CD4-positive, alpha-beta memory T cell (primary cell): ENCODE data around the gene BAG3. TPM values are rescaled to one million over a fixed set of nuclear protein-coding genes. Genes with fewer than 3 reads are reported as not detected.
A peak's percentile ranks its signal among the peaks of the same experiment; 100 is the strongest.

ENCODE experiments used
- CTCF ChIA-PET: fragments of 350-600 bp; sonication (Branson Sonifier 250); formaldehyde crosslinking; loops from one replicate; lab custom pipeline; 2021; ENCODE audit warnings: inconsistent platforms; ENCODE audit not compliant: partially characterized antibody; lab: Charles Lee
- POLR2A ChIA-PET: fragments of 350-600 bp; sonication (Branson Sonifier 250); formaldehyde crosslinking; loops from one replicate; lab custom pipeline; 2021; ENCODE audit not compliant: partially characterized antibody; lab: Charles Lee
- DNase-seq, 5 donors: peaks; one replicate each; pipeline versions ENCODE4 v3.0.0 to v3.0.0-alpha.2; 2020 to 2022; ENCODE audit warnings: mixed read lengths in 1 of 5
- H3K27ac ChIP-seq: one replicate; pipeline ENCODE4 v1.7.0; 2013; ENCODE audit warnings: low read depth, low read length
- H3K27me3 ChIP-seq: 2 replicates; pipeline ENCODE4 v1.7.0; 2013; ENCODE audit warnings: mild to moderate bottlenecking, low read length, moderate library complexity; ENCODE audit not compliant: insufficient read depth
- H3K36me3 ChIP-seq: 2 replicates; pipeline ENCODE4 v1.7.0; 2013; ENCODE audit warnings: mild to moderate bottlenecking, low read length, moderate library complexity; ENCODE audit not compliant: insufficient read depth
- H3K4me1 ChIP-seq: 2 replicates; pipeline ENCODE4 v1.7.0; 2013; ENCODE audit warnings: mild to moderate bottlenecking, low read length, moderate library complexity; ENCODE audit not compliant: insufficient read depth
- H3K4me3 ChIP-seq, 2 donors: one replicate each; pipeline ENCODE4 v1.7.0; 2013; ENCODE audit warnings: low read length in 2 of 2, mild to moderate bottlenecking in 1 of 2
- H3K9me3 ChIP-seq, 2 donors: one replicate each; pipeline ENCODE4 v1.7.0; 2013; ENCODE audit warnings: low read length in 2 of 2, control low read depth in 1 of 2; ENCODE audit not compliant: control insufficient read depth in 1 of 2
- H3K27ac Mint-ChIP-seq, 7 donors: one replicate each; pipeline ENCODE4 v1.8.0; 2020 to 2021; ENCODE audit warnings: mixed read lengths in 7 of 7, mild to moderate bottlenecking in 6 of 7, inconsistent platforms in 3 of 7, moderate library complexity in 3 of 7
- H3K27me3 Mint-ChIP-seq, 2 donors: one replicate each; pipeline ENCODE4 v1.8.0; 2020 to 2021; ENCODE audit warnings: mixed read lengths in 2 of 2
- H3K36me3 Mint-ChIP-seq, 2 donors: one replicate each; pipeline ENCODE4 v1.8.0; 2020 to 2021; ENCODE audit warnings: mixed read lengths in 2 of 2, inconsistent platforms in 1 of 2, mild to moderate bottlenecking in 1 of 2
- H3K4me1 Mint-ChIP-seq, 4 donors: one replicate each; pipeline ENCODE4 v1.8.0; 2020 to 2021; ENCODE audit warnings: mixed read lengths in 4 of 4, mild to moderate bottlenecking in 1 of 4
- H3K4me3 Mint-ChIP-seq, 8 donors: one replicate each; pipeline ENCODE4 v1.8.0; 2020 to 2021; ENCODE audit warnings: mixed read lengths in 8 of 8, mild to moderate bottlenecking in 7 of 8, moderate library complexity in 6 of 8, inconsistent platforms in 3 of 8
- H3K9me3 Mint-ChIP-seq, 8 donors: one replicate each; pipeline ENCODE4 v1.8.0; 2020 to 2021; ENCODE audit warnings: mixed read lengths in 8 of 8, mild to moderate bottlenecking in 5 of 8, inconsistent platforms in 3 of 8, moderate library complexity in 1 of 8
- intact Hi-C: fragments of 100-400 bp; cut with micrococcal nuclease; formaldehyde crosslinking; loops from one replicate; pipeline ENCODE4 v1.15.1; 2023
- polyA plus RNA-seq, 2 donors: library from polyadenylated mRNA; unstranded; fragments of 300-500 nt; fragmentation: Illumina TruSeq; gene quantifications; one replicate each; pipeline ENCODE4 v1.2.3, GENCODE V29; 2021
- total RNA-seq, 2 experiments: library from RNA; stranded (reverse); gene quantifications; one replicate each; pipeline ENCODE4 v1.2.3, GENCODE V29; 2021

The BAG3 gene
- total and polyA plus RNA-seq, 4 experiments from 2014 or later, result 8.5 to 27.3 (median 21.2) TPM

DNA sequence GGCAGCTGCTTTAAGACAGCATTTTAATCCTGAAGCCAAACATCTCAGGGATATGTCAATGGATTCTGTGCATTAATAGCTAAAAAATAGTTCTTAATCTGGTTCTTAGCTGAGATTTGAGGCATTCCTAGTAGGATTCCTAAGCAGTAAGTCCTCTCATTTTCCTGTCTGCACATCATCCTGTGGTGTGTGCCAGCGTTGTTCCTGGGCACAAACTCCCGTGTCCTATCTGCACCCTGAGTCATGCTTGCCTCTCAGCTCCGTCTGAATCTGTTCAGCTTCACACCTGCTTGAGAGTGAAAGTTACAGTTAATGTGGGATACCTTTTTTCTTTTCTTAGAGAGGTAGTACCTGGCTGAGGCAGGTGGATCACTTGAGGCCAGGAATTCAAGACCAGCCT is 19.5 kb downstream of the BAG3 start:
- DNase-seq, result no peak

DNA sequence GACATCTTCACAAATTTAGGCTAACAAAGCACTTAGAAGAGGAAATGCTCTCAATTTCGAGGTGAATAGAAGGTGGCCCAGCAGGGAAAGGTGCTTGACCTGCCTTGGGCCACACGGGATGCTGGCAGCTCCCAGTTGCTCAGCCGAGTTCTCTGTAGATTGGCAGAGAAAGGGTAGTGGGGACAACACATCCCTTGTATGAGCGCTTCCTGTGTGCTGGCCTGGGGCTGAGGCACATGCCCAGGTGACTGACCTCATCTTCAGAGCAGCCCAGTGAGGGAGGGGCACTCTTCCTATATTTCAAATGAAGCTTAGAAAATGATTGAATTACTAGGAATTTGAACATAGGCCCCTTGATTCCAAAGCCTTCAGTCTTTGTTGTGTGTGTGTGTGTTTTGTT is 20.2 kb downstream of the BAG3 start:
- Mint-ChIP-seq H3K4me3 (no peak overlapping the region), H3K27me3 (no peaks in the 10 kb centered on the region), H3K4me1 (peaks cover 9 to 34% (median 10%) of the 10 kb centered on the region in 4 donors), H3K36me3 (peaks cover 37 to 64% of the 10 kb centered on the region in 2 donors), H3K9me3 (no peaks in the 10 kb centered on the region), H3K27ac (peak overlapping the region in 1 of 7 donors; percentile 32)
- intact Hi-C loops, result no loop called here
- H3K27me3 ChIP-seq, result no peaks in the 10 kb centered on the region
- H3K27ac ChIP-seq, result no peak overlapping the region
- peaks cover 46% of the 10 kb centered on the region for H3K36me3 ChIP-seq
- no peak for DNase-seq
- CTCF ChIA-PET, result interaction anchor here (1.3 to 1.5 kb wide), 2 partner anchors 10 to 15 kb away, joined by 6 to 7 read pairs; no protein-coding TSS in a partner anchor
- no peaks in the 10 kb centered on the region for H3K9me3 ChIP-seq
- no peak overlapping the region for H3K4me3 ChIP-seq
- POLR2A ChIA-PET, result no interaction called here
- H3K4me1 ChIP-seq, result no peaks in the 10 kb centered on the region

More for the DNA sequence above, 19.5 kb downstream of the BAG3 start:
- Histone ChIP-seq H3K4me1 (peaks cover 5% of the 10 kb centered on the region), H3K4me3 (no peak overlapping the region), H3K9me3 (no peaks in the 10 kb centered on the region), H3K27ac (no peak overlapping the region), H3K36me3 (peaks cover 46% of the 10 kb centered on the region), H3K27me3 (no peaks in the 10 kb centered on the region)
- H3K4me1 Mint-ChIP-seq, result peaks cover 14 to 41% (median 16%) of the 10 kb centered on the region in 4 donors
- intact Hi-C loops, result no loop called here
- H3K27me3 Mint-ChIP-seq, result no peaks in the 10 kb centered on the region
- H3K36me3 Mint-ChIP-seq, result peaks cover 34 to 59% of the 10 kb centered on the region in 2 donors
- H3K9me3 Mint-ChIP-seq, result no peaks in the 10 kb centered on the region
- ChIA-PET CTCF (interaction anchor here (1.3 to 1.5 kb wide), 2 partner anchors 11 to 16 kb away, joined by 6 to 7 read pairs; no protein-coding TSS in a partner anchor), POLR2A (interaction anchor here (1.3 kb wide), 1 partner anchor 20 kb away, joined by 3 read pairs; the partner anchor contains the start of gene BAG3)
- no peak overlapping the region for H3K4me3 Mint-ChIP-seq
- no peak overlapping the region for H3K27ac Mint-ChIP-seq

DNA sequence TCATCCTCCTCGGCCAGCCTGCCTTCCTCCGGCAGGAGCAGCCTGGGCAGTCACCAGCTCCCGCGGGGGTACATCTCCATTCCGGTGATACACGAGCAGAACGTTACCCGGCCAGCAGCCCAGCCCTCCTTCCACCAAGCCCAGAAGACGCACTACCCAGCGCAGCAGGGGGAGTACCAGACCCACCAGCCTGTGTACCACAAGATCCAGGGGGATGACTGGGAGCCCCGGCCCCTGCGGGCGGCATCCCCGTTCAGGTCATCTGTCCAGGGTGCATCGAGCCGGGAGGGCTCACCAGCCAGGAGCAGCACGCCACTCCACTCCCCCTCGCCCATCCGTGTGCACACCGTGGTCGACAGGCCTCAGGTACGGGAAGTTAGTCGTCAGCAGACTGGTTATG is 21.1 kb downstream of the BAG3 start:
- Histone ChIP-seq H3K4me1 (no peaks in the 10 kb centered on the region), H3K36me3 (peaks cover 46% of the 10 kb centered on the region), H3K27ac (no peak overlapping the region), H3K27me3 (no peaks in the 10 kb centered on the region), H3K4me3 (no peak overlapping the region), H3K9me3 (no peaks in the 10 kb centered on the region)
- intact Hi-C loops, result no loop called here
- Mint-ChIP-seq H3K4me3 (no peak overlapping the region), H3K27ac (peak overlapping the region in 2 of 7 donors; percentile 18 to 35), H3K27me3 (no peaks in the 10 kb centered on the region), H3K9me3 (no peaks in the 10 kb centered on the region), H3K4me1 (peaks cover 7 to 25% (median 8%) of the 10 kb centered on the region in 4 donors), H3K36me3 (peaks cover 46 to 73% of the 10 kb centered on the region in 2 donors)
- ChIA-PET POLR2A (no interaction called here), CTCF (no interaction called here)
- DNase-seq, result no peak

DNA sequence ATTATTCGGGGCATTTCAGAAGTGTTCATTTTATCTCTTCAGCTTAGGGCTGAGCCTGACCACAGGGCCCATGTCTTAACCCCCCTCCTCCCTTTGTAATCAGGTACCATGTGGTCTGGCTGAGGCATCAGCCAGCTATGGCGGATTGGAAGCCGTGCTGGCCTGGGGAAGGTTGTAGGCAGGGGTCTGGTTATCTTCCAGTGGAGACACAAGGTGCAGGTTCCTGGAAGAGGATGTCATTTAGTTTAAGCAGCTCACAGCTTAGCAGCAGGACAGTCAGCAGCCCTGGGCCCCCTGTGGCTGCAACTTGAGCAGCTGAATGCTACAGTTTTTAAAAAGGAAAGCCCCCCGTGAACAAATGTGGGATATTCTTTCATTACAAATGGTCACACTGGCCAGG is 22.1 kb downstream of the BAG3 start:
- H3K27me3 ChIP-seq, result no peaks in the 10 kb centered on the region
- peaks cover 46% of the 10 kb centered on the region for H3K36me3 ChIP-seq
- Mint-ChIP-seq H3K36me3 (peaks cover 49 to 78% of the 10 kb centered on the region in 2 donors), H3K27ac (peak overlapping the region in 2 of 7 donors; percentile 16 to 69), H3K27me3 (no peaks in the 10 kb centered on the region), H3K9me3 (no peaks in the 10 kb centered on the region), H3K4me1 (peaks cover 5 to 15% (median 6%) of the 10 kb centered on the region in 4 donors), H3K4me3 (no peak overlapping the region)
- no peak overlapping the region for H3K27ac ChIP-seq
- DNase-seq, result no peak
- no peaks in the 10 kb centered on the region for H3K9me3 ChIP-seq
- no peaks in the 10 kb centered on the region for H3K4me1 ChIP-seq
- ChIA-PET CTCF (interaction anchor here (2.9 kb wide), 1 partner anchor 13 kb away, joined by 16 read pairs; no protein-coding TSS in a partner anchor), POLR2A (no interaction called here)
- H3K4me3 ChIP-seq, result no peak overlapping the region
- intact Hi-C loops, result no loop called here

DNA sequence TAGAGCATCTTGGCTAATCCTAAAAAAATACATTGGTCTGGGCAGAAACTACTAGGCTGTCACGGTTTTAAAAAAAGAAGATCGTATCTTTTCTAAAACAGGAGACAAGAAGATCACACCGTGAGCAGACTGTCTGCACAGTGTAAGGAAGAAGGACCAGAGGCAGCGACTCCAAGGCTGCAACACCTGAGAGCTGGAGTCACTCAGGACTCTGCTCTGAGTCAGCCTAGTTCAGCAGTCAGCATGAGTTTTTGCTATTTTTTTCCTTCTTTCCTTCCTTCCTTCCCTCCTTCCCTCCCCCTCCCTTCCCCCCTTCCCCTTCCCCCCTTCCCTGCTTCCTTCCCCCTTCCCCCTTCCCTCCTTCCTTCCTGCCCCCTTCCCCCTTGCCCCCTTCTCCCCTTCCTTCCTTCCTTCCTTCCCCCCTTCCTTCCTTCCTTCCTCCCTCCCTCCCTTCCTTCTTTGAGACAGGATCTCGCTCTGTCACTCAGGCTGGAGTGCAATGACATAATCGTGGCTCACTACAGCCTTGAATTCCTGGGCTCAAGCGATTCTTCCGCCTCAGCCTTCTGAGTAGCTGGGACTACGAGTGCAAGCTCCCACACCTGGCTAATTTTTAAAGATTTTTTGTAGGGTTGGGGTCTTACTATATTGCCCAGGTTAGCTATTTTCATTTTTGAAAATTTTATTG is 24.4 kb downstream of the BAG3 start:
- intact Hi-C loops, result no loop called here
- H3K9me3 Mint-ChIP-seq, result no peaks in the 10 kb centered on the region
- Histone ChIP-seq H3K4me3 (no peak overlapping the region), H3K9me3 (no peaks in the 10 kb centered on the region), H3K4me1 (peaks cover 3% of the 10 kb centered on the region), H3K27ac (no peak overlapping the region), H3K36me3 (peaks cover 39% of the 10 kb centered on the region), H3K27me3 (no peaks in the 10 kb centered on the region)
- ChIA-PET CTCF (interaction anchor here (0.8 to 2.9 kb wide), 3 partner anchors 11 to 12 kb away, joined by 4 to 16 read pairs (median 7); no protein-coding TSS in a partner anchor), POLR2A (interaction anchor here (1.0 kb wide), 1 partner anchor 12 kb away, joined by 3 read pairs; no protein-coding TSS in a partner anchor)
- peaks cover 0 to 9% (median 7%) of the 10 kb centered on the region in 4 donors for H3K4me1 Mint-ChIP-seq
- no peak overlapping the region for H3K27ac Mint-ChIP-seq
- no peak for DNase-seq
- H3K27me3 Mint-ChIP-seq, result no peaks in the 10 kb centered on the region
- H3K4me3 Mint-ChIP-seq, result no peak overlapping the region
- H3K36me3 Mint-ChIP-seq, result peaks cover 41 to 63% of the 10 kb centered on the region in 2 donors

DNA sequence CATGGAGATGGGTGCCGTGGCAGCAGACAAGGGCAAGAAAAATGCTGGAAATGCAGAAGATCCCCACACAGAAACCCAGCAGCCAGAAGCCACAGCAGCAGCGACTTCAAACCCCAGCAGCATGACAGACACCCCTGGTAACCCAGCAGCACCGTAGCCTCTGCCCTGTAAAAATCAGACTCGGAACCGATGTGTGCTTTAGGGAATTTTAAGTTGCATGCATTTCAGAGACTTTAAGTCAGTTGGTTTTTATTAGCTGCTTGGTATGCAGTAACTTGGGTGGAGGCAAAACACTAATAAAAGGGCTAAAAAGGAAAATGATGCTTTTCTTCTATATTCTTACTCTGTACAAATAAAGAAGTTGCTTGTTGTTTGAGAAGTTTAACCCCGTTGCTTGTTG is 25.9 kb downstream of the BAG3 start:
- DNase-seq, result no peak
- H3K4me3 ChIP-seq, result no peak overlapping the region
- no peaks in the 10 kb centered on the region for H3K27me3 ChIP-seq
- no peaks in the 10 kb centered on the region for H3K9me3 ChIP-seq
- H3K4me1 ChIP-seq, result peaks cover 15% of the 10 kb centered on the region
- Mint-ChIP-seq H3K4me1 (peaks cover 2 to 22% (median 15%) of the 10 kb centered on the region in 4 donors), H3K9me3 (no peaks in the 10 kb centered on the region), H3K4me3 (no peak overlapping the region), H3K36me3 (peaks cover 34 to 50% of the 10 kb centered on the region in 2 donors), H3K27me3 (peaks cover 1% of the 10 kb centered on the region in 2 donors), H3K27ac (no peak overlapping the region)
- intact Hi-C loops, result no loop called here
- ChIA-PET POLR2A (no interaction called here), CTCF (interaction anchor here (0.6 to 2.1 kb wide), 2 partner anchors 10 to 18 kb away, joined by 3 to 7 read pairs; no protein-coding TSS in a partner anchor)
- no peak overlapping the region for H3K27ac ChIP-seq
- H3K36me3 ChIP-seq, result peaks cover 25% of the 10 kb centered on the region
